Suppressor macrophage treated with lipopolysaccharide for 1 hour (primary cell): ENCODE results near the gene SPARC.
"Not testable (repeated sequence)": the region's sequence is repeated elsewhere in the genome, so short reads cannot be mapped to it uniquely, and the experiment has no call there.

Experiments used
- DNase-seq, 3 donors: peaks; one replicate each; pipeline ENCODE4 v3.0.0-alpha.2; 2020 to 2022

The SPARC gene, protein sequence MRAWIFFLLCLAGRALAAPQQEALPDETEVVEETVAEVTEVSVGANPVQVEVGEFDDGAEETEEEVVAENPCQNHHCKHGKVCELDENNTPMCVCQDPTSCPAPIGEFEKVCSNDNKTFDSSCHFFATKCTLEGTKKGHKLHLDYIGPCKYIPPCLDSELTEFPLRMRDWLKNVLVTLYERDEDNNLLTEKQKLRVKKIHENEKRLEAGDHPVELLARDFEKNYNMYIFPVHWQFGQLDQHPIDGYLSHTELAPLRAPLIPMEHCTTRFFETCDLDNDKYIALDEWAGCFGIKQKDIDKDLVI

DNA sequence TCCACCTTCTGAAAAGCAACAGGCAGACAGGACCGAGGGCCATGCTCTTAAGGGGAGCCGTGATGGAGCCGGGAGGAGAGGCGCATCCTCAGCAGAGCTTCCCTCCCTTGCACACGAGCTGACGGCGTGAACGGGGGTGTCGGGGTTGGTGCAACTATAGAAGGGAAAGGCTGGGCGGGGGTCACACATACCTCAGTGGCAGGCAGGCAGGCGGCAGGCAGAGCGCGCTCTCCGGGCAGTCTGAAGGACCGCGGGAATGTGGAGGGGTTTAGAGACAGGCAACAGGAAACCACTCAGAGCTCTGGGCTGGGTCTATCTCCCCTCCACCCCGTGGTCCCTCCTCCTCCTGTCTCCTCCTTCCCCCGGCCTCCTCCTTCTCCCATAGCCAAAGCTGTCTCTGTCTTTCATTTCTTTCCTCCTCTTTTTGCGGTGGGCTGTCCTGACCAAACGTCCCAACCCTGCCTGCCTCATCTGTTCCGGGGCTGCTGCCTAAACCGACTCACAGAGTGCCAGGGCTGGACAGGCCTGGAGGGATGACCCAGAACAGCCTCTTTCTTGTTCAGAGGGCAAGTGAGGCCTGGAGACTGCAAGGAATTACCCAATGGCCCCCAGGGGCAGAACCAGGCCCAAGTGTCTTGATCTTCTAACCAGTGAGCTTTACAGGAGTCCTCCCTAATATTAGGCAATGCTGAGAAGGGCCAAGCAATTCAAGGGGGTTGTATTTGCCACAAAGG is at the start of gene SPARC:
Gene SPARC (minus strand): TSS at position 242 of the 734 bp plus-strand sequence. CDS start 10,727 bp downstream, outside the sequence.
- DNase-seq = peak in 1 of 3 donors; percentile 23

GRCh38 chr5:151735646-151736045 is 48.9 kb upstream of the SPARC start:
- DNase-seq = peak in 1 of 3 donors; percentile 53

DNA sequence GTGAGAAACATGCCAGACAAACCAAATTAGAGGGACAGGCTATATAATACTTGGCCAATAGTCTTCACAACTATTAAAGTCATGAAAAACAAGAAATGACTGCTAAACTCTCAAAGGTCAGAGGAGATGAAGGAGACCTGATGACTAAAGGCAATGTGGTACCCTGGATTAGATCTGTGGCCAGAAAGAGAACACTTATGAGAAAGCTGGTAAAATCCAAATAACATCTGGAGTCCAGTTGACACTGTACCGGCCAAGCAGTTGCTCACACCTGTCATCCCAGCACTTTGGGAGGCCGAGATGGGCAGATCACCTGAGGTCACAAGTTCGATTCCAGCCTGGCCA is 47.3 kb upstream of the SPARC start:
- DNase-seq = no peak

- no peak for DNase-seq
These were observed 46.8 kb upstream of the SPARC start for GRCh38 chr5:151733358-151734063.

DNA sequence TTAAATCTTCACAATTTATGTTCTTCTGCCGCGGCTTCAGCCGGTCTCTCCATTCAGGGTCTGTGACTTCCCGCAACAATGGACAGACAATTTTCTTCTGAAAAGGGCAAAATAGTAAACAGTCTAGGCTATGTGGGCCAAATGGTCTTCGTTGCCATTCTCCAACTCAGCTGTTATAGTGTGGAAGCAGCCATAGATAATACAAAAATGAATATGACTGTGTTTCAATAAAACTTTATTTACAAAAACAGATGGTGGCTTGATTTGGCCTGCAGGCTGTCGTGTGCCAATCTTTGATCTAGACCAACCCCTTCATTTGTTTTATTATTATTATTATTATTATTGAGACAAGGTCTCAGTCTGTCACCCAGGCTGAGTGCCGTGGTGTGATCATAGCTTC is 43.7 kb upstream of the SPARC start:
- DNase-seq = no peak

DNA sequence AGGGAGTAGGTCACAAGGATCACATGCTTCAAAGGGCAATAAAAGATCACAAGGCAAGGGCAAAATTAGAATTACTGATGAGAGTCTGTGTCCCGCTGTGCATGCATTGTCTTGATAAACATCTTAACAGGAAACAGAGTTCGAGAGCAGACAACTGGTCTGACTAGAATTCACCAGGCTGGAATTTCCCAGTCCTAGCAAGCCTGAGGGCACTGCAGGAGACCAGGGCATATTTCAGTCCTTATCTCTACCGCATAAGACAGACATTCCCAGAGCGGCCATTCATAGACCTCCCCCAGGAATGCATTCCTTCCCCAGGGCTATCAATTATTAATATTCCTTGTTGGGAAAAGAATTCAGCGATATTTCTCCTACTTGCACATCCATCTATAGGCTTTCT is 42.9 kb upstream of the SPARC start:
- DNase-seq = not testable (repeated sequence)

GRCh38 chr5:151724360-151724759 is 37.6 kb upstream of the SPARC start:
- DNase-seq = no peak

DNA sequence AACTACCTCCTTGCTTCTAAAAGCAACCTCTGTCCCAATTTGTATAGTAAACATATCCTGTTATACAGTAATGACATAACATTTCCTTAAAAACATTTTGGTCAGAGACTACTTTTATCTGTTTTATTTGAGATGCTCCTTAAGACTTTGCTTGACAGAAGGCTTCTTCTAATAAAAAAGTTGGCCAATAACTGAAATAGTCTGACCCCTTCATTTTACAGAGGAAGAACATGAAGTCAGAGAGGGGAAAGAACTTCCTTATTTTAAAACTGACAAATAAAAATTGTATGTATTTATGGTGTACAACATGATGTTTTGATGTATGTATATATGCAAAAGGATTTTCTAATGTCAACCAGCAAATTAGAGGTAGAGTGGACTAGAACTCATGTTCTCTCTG is 35.8 kb upstream of the SPARC start:
- DNase-seq = peak in 2 of 3 donors; percentile 33 to 36

GRCh38 chr5:151721812-151722391 is 35.2 kb upstream of the SPARC start:
- no peak for DNase-seq

GRCh38 chr5:151721087-151721646 is 34.5 kb upstream of the SPARC start:
- peak; percentile 41 to 45 (median 42) for DNase-seq

- DNase-seq = peak; percentile 60 to 70 (median 65)
These were observed 33.5 kb upstream of the SPARC start for GRCh38 chr5:151720215-151720614.

DNA sequence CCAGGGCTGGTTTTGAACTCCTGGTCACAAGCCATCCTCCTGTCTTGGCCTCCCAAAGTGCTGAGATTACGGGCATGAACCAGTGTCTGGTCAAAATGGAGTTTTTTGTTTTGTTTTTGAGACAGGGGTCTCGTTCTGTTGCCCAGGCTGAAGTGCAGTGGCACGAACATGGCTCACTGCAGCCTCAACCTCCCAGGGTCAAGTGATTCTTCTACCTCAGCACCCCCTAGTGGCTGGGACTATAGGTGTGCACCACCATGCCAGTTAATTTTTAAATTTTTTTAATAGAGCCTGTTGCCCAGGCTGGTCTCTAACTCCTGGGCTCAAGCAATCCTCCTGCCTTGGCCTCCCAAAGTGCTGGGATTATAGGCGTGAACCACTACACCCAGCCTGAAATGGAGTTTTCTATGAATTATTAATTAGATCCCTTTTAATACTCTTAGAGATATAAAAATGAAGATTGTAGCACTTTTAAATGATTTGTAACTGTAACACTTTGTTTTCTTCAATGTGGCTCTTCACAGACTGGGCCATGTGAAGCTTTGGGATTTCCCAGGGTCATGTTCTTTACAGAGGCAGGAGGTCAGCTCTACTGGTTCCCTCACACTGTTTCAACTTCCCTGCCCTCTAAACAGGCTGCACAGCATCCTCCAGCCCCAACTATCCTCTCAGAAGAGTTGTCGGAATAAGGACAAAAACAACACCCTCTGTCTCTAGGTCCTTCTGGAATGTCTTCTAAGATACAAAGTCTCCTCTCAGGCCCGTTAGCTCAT is 32.7 kb upstream of the SPARC start:
- peak; percentile 44 to 65 (median 55) for DNase-seq

DNA sequence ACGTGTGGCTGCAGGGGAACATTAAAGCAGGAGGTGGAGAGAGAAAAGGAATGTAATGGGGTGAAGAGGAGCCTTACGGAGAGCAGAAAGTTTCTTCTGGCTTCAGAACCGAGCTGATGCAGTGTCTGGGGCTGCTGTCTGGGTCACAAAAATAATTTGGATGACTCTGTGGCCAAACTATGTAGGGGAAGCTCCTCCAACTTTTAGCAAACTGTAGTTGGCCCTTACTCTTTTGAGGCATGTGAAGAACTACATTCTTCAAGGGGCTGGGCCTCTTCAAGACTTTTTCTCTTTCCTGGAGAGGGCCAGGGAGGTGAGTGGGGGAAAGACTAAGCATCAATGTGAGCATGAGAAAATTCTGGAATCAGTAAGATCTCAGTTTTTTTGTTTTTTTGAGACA is 31.9 kb upstream of the SPARC start:
- no peak for DNase-seq

DNA sequence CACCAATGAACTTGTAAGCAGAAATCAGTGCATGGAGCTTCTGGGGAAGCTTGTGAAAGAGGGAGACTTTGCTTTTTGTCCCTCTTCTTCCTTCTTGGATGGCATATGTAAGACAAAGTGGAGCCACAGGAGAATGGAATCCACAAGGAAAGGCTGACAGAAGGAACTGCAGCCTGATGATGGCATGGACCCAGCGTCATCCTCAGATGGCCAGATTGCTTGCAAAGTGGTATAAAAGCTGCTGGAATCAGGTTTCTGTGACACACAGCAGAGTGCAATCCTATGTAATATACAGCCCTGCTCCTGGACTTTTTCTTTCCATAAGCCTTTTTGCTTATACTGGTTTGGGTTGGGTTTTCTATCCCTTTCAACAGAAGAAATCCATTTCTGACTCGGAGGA is 31.4 kb upstream of the SPARC start:
- DNase-seq = no peak

GRCh38 chr5:151717416-151717815 is 30.7 kb upstream of the SPARC start:
- no peak for DNase-seq

GRCh38 chr5:151709109-151709735 is 22.5 kb upstream of the SPARC start:
- no peak for DNase-seq

- DNase-seq = peak in 1 of 3 donors; percentile 18
These were observed 21.4 kb upstream of the SPARC start for GRCh38 chr5:151708126-151708525.

DNA sequence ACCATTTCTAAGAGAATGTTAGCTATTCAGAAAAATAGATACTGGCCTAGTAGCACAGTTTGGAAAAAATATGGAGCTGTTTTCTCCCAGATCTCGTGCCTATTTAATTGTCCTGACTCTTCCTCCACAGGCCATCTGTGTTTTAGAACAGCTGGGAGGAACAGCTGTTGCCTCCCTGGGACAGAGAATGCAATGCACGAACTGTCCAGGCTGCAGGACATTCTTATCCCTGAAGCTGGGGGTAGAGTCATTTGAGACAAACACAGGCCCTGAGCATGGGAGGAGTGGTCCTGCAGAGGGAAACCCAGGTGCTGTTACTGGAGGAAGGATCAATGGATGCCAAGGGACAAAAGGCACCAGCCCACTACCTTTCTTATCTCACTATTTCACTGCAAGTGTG is 20.9 kb upstream of the SPARC start:
- DNase-seq = no peak

DNA sequence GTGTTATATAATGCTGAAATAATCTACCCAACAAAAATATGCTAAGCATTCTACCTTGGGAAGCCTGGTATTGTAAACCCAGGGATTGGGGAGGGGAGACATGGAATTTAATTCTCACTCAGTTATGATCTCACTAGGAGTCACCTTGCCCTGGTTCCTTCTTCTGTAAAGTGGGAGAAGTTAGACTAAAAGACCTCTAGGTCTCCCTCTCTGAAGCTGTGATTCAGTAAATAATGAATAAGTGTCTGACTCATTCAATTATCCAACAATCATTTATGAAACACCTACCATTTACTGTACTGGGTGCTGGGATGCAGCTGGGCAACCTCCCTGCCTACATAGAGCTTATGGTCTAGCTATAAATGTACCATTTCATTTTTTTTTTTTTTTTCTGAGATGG is 20.2 kb upstream of the SPARC start:
- peak; percentile 27 to 67 (median 55) for DNase-seq

GRCh38 chr5:151703780-151704179 is 17.1 kb upstream of the SPARC start:
- DNase-seq = peak in 1 of 3 donors; percentile 30

- DNase-seq = no peak
These were observed 16.5 kb upstream of the SPARC start for GRCh38 chr5:151703227-151703626.

GRCh38 chr5:151700820-151701219 is 14.1 kb upstream of the SPARC start:
- no peak for DNase-seq
